Fibroblast of skin of right quadriceps (primary cell): ENCODE results near the gene CABLES1.

Source experiments
- DNase-seq: peaks from one replicate; pipeline ENCODE4 v3.0.0-alpha.2; 2013

Gene CABLES1

DNA sequence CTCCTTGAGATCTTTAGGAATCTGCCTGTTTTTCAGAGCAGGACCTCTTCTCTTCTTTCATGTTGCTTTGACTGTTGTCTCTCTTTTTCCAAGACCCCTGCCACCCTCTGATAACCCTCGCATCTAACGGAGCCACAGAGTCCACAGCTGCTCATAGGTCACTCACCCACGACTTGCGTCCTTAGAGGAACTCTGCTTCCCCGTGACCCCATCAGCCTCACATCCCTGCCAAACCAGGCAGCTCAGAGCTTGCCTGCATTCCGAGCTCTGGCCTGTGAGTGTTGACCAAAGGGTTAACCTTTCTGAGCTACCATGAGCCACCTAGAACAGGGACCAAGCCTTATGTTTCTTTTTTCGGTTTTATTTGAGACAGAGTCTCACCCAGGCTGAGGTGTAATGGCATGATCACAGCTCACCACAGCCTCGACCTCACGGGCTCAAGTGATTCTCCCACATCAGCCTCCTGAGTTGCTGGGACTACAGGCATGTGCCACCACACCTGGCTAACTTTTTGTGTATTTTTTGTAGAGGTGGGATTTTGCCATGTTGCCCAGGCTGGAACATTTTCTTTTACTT, 36.4 kb downstream of the CABLES1 start:
- no peak for DNase-seq

GRCh38 chr18:23172591-23173380, 37.5 kb downstream of the CABLES1 start:
- no peak for DNase-seq

DNA sequence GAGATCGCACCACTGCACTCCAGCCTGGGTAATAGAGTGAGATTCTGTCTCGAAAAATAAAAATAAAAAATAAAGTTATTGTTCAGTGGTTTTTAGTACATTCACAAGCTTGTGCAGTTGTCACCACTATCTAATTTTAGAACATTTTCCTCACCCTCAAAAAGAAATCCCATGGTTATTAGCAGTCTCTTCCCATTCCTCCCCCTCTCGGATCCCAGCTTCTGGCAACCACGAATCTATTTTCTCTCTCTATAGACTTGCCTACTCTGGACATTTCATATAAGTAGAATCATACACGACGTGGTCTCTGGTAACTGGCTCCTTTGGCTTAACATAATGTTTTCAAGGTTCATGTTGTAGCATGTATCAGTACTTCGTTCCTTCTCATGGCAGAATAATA, 38.6 kb downstream of the CABLES1 start:
- peak; percentile 19 for DNase-seq

GRCh38 chr18:23176701-23177432, 41.6 kb downstream of the CABLES1 start:
- DNase-seq = no peak

- DNase-seq = no peak
These were observed 42.3 kb downstream of the CABLES1 start for GRCh38 chr18:23177433-23178072.

GRCh38 chr18:23178201-23178600, 42.9 kb downstream of the CABLES1 start:
- no peak for DNase-seq

DNA sequence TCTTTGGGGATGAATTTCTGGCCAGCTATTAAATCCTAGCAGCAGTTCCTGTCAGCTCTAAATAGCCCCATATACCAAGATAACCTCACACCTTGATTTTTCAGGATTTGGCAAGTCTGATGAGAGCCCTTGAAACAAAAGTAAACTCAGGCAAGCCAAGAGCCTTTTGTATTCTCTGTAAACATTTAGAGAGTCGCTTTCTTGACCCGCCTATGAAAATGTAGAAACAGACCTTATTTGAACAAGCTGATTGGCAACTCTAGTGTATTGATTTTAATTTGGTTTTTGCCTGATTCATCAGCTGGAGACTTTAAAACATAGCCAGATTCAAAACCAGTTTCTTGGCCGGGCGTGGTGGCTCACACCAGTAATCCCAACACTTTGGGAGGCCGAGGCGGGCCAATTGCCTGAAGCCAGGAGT, 43.4 kb downstream of the CABLES1 start:
- no peak for DNase-seq

GRCh38 chr18:23179416-23179815, 44.1 kb downstream of the CABLES1 start:
- DNase-seq = no peak

GRCh38 chr18:23181547-23181946, 46.3 kb downstream of the CABLES1 start:
- no peak for DNase-seq

- no peak for DNase-seq
These were observed 47.3 kb downstream of the CABLES1 start for GRCh38 chr18:23182606-23183005.

DNA sequence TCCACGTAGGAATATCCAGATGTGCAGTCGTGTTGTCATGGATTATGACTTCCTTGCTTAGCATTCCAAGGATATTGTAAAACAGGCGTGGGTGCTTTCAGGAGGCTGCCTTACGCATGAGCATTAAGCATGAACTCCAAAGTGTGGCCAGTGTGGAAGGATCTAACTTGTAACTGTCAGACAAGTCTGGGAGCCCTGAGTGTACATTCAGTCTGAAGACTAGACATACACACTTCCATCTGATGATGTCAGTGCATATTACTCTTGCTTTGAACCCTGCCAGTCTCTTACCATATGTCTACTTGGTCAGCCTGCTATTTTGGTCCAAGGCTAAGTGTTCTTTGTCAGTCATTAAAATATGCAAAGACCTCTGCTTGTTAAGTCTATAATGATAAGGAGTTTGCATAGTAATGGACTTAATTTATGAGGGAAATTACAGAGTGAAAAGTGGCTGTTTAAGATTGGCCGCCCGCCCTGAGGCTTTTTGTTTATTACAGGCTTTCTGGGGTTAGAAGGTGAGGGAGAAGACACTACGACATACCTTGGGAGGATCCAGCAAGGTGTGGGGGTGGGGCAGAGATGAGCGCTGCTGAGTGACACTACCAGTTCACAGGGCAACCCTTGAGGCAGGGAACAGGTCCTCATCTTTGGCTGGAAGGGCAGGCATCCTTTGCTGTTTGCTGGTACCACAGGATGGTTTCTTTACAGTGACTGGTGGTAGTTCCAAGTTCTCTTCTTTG, 48.3 kb downstream of the CABLES1 start:
- peak; percentile 77 for DNase-seq

GRCh38 chr18:23186781-23187180, 51.5 kb downstream of the CABLES1 start:
- no peak for DNase-seq

- no peak for DNase-seq
These were observed 52.9 kb downstream of the CABLES1 start for GRCh38 chr18:23188068-23188760.

GRCh38 chr18:23189099-23189498, 53.8 kb downstream of the CABLES1 start:
- no peak for DNase-seq

DNA sequence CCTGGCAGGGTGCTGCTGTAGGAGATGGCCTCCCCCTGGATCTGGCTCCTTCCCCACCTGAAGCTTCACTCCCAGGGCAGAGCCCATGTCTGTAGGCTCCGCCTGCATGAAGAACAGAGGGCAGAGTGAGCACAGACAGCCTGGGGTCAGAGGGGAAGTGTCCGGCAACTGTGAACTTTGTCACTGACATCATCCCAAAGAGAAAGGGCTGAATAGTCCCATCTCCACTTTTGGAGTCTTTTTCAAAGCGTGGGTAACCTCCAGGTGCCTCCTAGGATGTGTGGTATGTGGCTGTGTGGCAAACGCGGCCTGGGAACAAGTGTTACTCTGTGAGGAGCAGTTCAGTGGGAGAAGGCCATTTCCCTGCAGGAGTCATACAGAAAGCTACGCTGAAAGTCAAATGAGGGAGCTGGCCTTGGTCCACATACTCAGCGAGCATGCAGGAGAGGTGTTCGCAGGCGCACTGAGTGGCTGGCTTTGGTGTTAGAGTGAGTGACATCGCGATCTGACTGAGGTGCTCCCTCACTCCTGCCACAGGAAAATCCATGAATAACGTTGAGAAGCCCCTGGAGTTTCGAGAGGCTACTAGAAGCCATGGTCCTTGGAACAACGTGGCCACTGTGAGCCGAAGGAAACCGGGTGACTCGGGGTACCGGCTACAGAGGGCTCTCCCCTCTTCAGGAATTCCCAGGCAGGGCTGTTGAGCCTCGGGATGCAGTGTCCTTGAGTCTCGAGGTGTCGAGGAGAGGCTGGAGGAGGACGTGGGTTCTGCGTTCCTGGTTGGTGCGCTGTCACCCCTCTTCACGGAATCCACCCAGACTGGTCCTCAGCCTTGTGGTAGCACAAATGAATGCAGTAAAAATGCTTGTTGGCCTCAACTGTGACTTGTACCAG, 54.7 kb downstream of the CABLES1 start:
- DNase-seq = no peak

DNA sequence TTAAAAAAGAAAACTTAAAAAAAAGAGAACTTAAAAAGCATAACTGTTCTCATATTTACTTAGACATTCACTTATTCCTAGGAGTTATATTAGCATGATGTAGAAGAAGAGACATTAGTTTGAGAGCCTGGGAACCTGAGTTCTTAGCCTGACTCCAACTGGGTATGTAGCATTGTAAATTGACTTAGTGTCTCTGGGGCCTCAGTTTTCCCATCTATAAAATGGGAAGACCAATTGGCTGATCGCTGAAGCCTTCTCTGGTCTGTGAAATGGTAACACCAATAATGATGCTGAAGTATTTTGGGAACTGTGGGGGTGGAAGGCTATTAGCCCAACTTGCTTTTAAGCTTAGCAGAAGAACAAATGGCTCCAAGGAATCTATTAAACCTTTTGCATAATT, 55.9 kb downstream of the CABLES1 start:
- no peak for DNase-seq

GRCh38 chr18:23193742-23194141, 58.5 kb downstream of the CABLES1 start:
- no peak for DNase-seq

DNA sequence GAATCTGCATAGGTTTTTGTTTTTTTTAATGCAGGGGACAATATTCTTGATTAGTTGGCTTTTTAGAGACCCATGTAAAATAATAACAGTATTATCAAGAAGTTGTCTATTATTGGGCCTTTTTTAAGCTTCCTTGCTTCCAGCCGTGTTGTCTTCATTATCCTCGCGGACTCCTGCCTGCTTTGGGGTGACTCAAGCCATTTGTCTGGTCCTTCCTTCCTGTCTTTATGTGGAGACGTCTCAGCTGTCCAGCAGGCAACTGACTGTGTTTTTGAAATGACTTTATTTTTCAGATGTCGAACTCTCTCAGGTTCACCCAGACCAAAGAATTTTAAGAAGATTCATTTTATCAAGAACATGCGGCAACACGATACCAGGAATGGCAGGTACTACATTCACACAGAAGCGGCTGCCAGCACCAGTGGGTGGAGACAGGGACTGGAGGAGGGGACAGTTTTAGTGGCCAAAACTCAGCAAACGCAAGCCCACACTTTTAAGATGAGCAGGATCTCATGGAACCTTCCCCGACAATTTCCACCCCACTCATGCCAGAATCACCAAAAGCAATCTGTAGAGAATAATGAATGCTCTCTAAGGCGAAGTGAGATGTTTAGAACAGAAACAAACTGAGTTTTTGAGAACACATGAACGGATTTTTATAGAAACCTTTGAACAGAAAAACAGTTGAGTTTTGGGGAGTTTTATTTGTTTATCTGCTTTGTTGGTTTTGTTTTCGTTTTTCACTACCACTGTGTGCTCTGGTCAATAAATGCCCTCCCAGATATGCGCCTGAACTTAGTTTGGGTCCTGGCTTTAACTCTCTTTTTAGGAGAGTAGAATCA, 59.1 kb downstream of the CABLES1 start:
- DNase-seq = peak; percentile 26

DNA sequence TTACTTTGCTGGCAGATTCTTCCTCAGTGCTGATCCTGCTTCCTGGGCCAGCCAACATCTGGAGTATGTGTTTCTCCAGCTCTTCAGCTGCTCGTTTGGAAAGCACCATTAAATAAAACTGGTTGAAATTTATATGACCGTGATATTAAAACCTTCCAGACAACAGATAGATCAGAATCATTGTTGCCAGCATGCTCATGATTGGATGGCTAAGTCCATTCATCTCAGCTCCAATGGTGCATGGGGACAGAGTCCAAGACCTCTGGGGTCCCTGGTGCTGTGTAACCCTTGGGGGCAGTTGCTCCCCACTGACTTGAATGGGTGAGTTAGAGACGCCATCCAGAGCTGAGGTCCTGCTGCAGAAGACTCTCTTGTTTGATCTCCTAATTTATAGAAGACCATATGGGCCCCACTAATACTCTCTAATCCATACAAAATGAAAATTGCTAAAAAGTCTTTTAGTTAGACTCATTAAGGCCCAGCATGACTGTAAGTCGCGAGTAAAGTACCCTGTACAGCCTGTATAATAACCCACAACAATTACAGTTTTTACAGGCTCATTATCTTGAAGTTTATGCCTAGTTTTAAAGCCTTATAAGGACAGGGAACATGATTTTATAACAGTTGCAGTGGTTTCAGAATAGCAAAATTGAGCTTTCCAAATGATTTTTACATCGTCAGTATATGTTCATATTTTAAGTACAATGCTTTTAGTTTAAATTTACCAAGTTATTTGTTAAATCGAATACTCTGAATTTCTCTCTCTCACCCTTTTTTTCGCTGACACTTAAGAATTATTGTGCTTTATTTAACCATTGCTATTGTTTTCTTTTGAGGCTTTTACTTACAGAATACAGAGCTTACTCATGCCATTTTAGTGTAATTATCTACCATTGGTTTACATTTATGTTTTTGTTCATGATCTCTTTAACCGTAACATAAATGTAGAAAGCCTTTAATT, 60.0 kb downstream of the CABLES1 start:
- no peak for DNase-seq
